ENCODE data around the gene EIF6. TPM values are rescaled to one million over a fixed set of nuclear protein-coding genes. Genes with fewer than 3 reads are reported as not detected.

EIF6 gene
- total and polyA plus RNA-seq, 2 experiments from 2014 or later, result 149 to 215 TPM

GRCh38 chr20:35240083-35240810 lies 44.3 kb downstream of the EIF6 start:
- Histone ChIP-seq H2AFZ (no peak overlapping the region), H3K4me2 (no peak overlapping the region), H4K20me1 (replicated peaks; ENCODE audit: insufficient read depth) (no peaks in the 10 kb centered on the region), H3K79me2 (replicated peaks; ENCODE audit: insufficient read depth) (no peaks in the 10 kb centered on the region), H3K9me2 (ENCODE audit: insufficient read depth) (no peaks in the 10 kb centered on the region), H3K27me3 (ENCODE audit: insufficient read depth) (no peaks in the 10 kb centered on the region), H3K4me3 (no peak overlapping the region), H3F3A (replicated peaks; ENCODE audit: low read depth) (no peaks in the 10 kb centered on the region), H3K4me1 (ENCODE audit: insufficient read depth) (peaks cover 8% of the 10 kb centered on the region), H3K36me3 (ENCODE audit: insufficient read depth) (no peaks in the 10 kb centered on the region), H3K27ac (ENCODE audit: low read depth) (no peak overlapping the region)
- H3K4me1 Mint-ChIP-seq, result peaks cover 10% of the 10 kb centered on the region; the same call in 2 of the 3 replicates
- no peak overlapping the region for H3K27ac Mint-ChIP-seq
- no peaks in the 10 kb centered on the region for H3K9me3 Mint-ChIP-seq
- H3K36me3 Mint-ChIP-seq (ENCODE audit: low read depth), result no peaks in the 10 kb centered on the region
- no peak overlapping the region for H3K4me3 Mint-ChIP-seq
- TF ChIP-seq ZNF331 (CRISPR knock-in tag; IDR thresholded peaks at IDR 0.05; ENCODE audit: low read depth) (no peak), ZNF114 (CRISPR knock-in tag; IDR thresholded peaks at IDR 0.05) (no peak), JUNB (IDR thresholded peaks at IDR 0.05; ENCODE audit: unreplicated experiment) (no peak), CREB1 (CRISPR knock-in tag; IDR thresholded peaks at IDR 0.05; ENCODE audit: low read depth) (no peak), CTCF (conservative IDR thresholded peaks at IDR 0.05; ENCODE audit: low read depth in 2 of 2) (no peak), NANOG (IDR thresholded peaks at IDR 0.05; ENCODE audit: borderline replicate concordance) (no peak)
- TF ChIP-seq, protein P1, sequence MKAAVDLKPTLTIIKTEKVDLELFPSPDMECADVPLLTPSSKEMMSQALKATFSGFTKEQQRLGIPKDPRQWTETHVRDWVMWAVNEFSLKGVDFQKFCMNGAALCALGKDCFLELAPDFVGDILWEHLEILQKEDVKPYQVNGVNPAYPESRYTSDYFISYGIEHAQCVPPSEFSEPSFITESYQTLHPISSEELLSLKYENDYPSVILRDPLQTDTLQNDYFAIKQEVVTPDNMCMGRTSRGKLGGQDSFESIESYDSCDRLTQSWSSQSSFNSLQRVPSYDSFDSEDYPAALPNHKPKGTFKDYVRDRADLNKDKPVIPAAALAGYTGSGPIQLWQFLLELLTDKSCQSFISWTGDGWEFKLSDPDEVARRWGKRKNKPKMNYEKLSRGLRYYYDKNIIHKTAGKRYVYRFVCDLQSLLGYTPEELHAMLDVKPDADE (IDR thresholded peaks at IDR 0.05), result no peak
- DNase-seq (ENCODE audit: low spot score) (no peak), ATAC-seq (no peak)
- H3K27me3 Mint-ChIP-seq (ENCODE audit: insufficient read depth, low read depth, poor library complexity), result peaks cover 7% of the 10 kb centered on the region

DNA sequence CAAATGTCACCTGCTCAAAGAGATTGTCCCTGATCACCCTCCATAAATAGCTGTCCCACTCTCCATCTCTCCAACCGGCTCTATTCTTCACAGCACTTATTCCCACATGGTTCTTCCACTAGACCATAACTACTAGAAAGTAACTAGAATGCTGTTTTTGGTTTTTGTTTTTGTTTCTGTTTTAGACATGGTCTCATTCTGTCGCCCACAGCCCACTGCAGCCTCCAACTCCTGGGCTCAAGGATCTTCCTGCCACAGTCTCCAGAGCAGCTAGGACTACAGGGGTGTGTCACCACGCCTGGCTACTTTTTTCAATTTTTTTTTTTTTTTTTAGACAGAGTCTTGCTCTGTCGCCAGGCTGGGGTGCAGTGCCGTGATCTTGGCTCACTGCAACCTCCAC lies 45.8 kb downstream of the EIF6 start:
- H3K36me3 Mint-ChIP-seq (ENCODE audit: low read depth), result no peaks in the 10 kb centered on the region
- no peak overlapping the region for H3K4me3 Mint-ChIP-seq
- ATAC-seq (no peak), DNase-seq (ENCODE audit: low spot score) (no peak)
- H4K20me1 ChIP-seq (replicated peaks; ENCODE audit: insufficient read depth), result no peaks in the 10 kb centered on the region
- peaks cover 10% of the 10 kb centered on the region; the same call in 2 of the 3 replicates for H3K4me1 Mint-ChIP-seq
- no peak overlapping the region for H3K27ac ChIP-seq (ENCODE audit: low read depth)
- H3K79me2 ChIP-seq (replicated peaks; ENCODE audit: insufficient read depth), result no peaks in the 10 kb centered on the region
- H3K27me3 Mint-ChIP-seq (ENCODE audit: insufficient read depth, low read depth, poor library complexity), result peaks cover 6% of the 10 kb centered on the region
- peaks cover 8% of the 10 kb centered on the region for H3K4me1 ChIP-seq (ENCODE audit: insufficient read depth)
- H3F3A ChIP-seq (replicated peaks; ENCODE audit: low read depth), result no peaks in the 10 kb centered on the region
- H3K4me2 ChIP-seq, result no peak overlapping the region
- H3K9me3 Mint-ChIP-seq, result no peaks in the 10 kb centered on the region
- no peaks in the 10 kb centered on the region for H3K27me3 ChIP-seq (ENCODE audit: insufficient read depth)
- H3K4me3 ChIP-seq, result no peak overlapping the region
- H3K27ac Mint-ChIP-seq, result no peak overlapping the region
- no peaks in the 10 kb centered on the region for H3K9me2 ChIP-seq (ENCODE audit: insufficient read depth)
- no peak overlapping the region for H2AFZ ChIP-seq
- H3K36me3 ChIP-seq (ENCODE audit: insufficient read depth), result no peaks in the 10 kb centered on the region
- TF ChIP-seq CTCF (conservative IDR thresholded peaks at IDR 0.05; ENCODE audit: low read depth in 2 of 2) (no peak), EZH2 (IDR thresholded peaks at IDR 0.05; ENCODE audit: low read depth, unreplicated experiment) (no peak), NANOG (IDR thresholded peaks at IDR 0.05; ENCODE audit: borderline replicate concordance) (no peak), JUNB (IDR thresholded peaks at IDR 0.05; ENCODE audit: unreplicated experiment) (no peak), ZNF462 (CRISPR knock-in tag; IDR thresholded peaks at IDR 0.05) (no peak)
